OCI-LY1 (cell line): Measurements from ENCODE around the gene SV2B.

Experiments used
- CTCF ChIP-seq: fragments of 200-600 bp; sonication (generic), shearing (Covaris generic); IDR thresholded peaks from 2 replicates; pipeline ENCODE4 v1.5.1; 2017; ENCODE audit warnings: mild to moderate bottlenecking, antibody characterized with exemption, low read length, moderate library complexity, mixed read lengths
- EZH2 ChIP-seq: fragments of 200-600 bp; sonication (generic), shearing (Covaris generic); IDR thresholded peaks from 2 replicates; pipeline ENCODE4 v1.8.0; 2017; ENCODE audit warnings: borderline replicate concordance, mixed run types, mild to moderate bottlenecking, antibody characterized with exemption, low read length, moderate library complexity, mixed read lengths

GRCh38 chr15:91117375-91117774 lies 17.3 kb downstream of the SV2B start:
- TF ChIP-seq CTCF (no peak), EZH2 (no peak)
